Left ventricle myocardium inferior (tissue), 1 donor: ENCODE measurements around the gene WDFY4. TPM values are rescaled to one million over a fixed set of nuclear protein-coding genes. Genes with fewer than 3 reads are reported as not detected.

Experiments used
- DNase-seq: peaks from one replicate; pipeline ENCODE4 v3.0.0-alpha.2; 2020
- H3K27ac ChIP-seq: fragments of 200-600 bp; replicated peaks from 2 replicates; pipeline ENCODE4 v1.8.0; 2021
- H3K27me3 ChIP-seq: fragments of 200-600 bp; 2 replicates; pipeline ENCODE4 v1.8.0; 2021; ENCODE audit warnings: low read depth
- H3K36me3 ChIP-seq: fragments of 200-600 bp; 2 replicates; pipeline ENCODE4 v1.8.0; 2021
- H3K4me1 ChIP-seq: fragments of 200-600 bp; 2 replicates; pipeline ENCODE4 v1.8.0; 2021
- H3K4me3 ChIP-seq: fragments of 200-600 bp; 2 replicates; pipeline ENCODE4 v1.8.0; 2021; ENCODE audit warnings: mild to moderate bottlenecking, moderate library complexity
- H3K9me3 ChIP-seq: fragments of 200-600 bp; replicated peaks from 2 replicates; pipeline ENCODE4 v1.8.0; 2021
- intact Hi-C: fragments of 100-400 bp; cut with micrococcal nuclease; formaldehyde crosslinking; loops from one replicate; pipeline ENCODE4 v1.11.0; 2022
- total RNA-seq: library from RNA; stranded (reverse); fragmentation: NEBNext Ultra II Directional; extraction: Animal tissue kit (Norgen Biotek cat#: 25700); gene quantifications from one replicate; pipeline ENCODE4 v1.2.1, GENCODE V29; 2021
- TF ChIP-seq, protein P1 (sequence below): fragments of 200-600 bp; IDR thresholded peaks from 2 replicates; pipeline ENCODE4 v1.8.0; 2021; ENCODE audit warnings: antibody characterized with exemption, mild to moderate bottlenecking, borderline replicate concordance
- donor health status: DM: no; HTN: yes; CAD: no; lungs with severe emphysema.

WDFY4 gene
- total RNA-seq, 1 donor from 2014 or later, result 1.5 TPM

GRCh38 chr10:48685731-48686130, 1.1 kb downstream of the WDFY4 start:
- intact Hi-C loops, result no loop called here

GRCh38 chr10:48690791-48691660, 6.4 kb downstream of the WDFY4 start:
- peaks cover 9% of the 10 kb centered on the region for H3K4me1 ChIP-seq
- H3K36me3 ChIP-seq, result no peaks in the 10 kb centered on the region
- H3K4me3 ChIP-seq, result no peak overlapping the region
- H3K27ac ChIP-seq, result no peak overlapping the region
- no peak for DNase-seq
- intact Hi-C loops, result no loop called here
- no peaks in the 10 kb centered on the region for H3K9me3 ChIP-seq
- TF ChIP-seq, protein P1, sequence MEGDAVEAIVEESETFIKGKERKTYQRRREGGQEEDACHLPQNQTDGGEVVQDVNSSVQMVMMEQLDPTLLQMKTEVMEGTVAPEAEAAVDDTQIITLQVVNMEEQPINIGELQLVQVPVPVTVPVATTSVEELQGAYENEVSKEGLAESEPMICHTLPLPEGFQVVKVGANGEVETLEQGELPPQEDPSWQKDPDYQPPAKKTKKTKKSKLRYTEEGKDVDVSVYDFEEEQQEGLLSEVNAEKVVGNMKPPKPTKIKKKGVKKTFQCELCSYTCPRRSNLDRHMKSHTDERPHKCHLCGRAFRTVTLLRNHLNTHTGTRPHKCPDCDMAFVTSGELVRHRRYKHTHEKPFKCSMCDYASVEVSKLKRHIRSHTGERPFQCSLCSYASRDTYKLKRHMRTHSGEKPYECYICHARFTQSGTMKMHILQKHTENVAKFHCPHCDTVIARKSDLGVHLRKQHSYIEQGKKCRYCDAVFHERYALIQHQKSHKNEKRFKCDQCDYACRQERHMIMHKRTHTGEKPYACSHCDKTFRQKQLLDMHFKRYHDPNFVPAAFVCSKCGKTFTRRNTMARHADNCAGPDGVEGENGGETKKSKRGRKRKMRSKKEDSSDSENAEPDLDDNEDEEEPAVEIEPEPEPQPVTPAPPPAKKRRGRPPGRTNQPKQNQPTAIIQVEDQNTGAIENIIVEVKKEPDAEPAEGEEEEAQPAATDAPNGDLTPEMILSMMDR, result no peak
- H3K27me3 ChIP-seq, result no peaks in the 10 kb centered on the region

More at GRCh38 chr10:48685731-48686130, 1.1 kb downstream of the WDFY4 start:
- H3K4me1 ChIP-seq, result peaks cover 9% of the 10 kb centered on the region
- H3K27ac ChIP-seq, result no peak overlapping the region
- TF ChIP-seq, protein P1, result no peak
- H3K36me3 ChIP-seq, result no peaks in the 10 kb centered on the region
- H3K4me3 ChIP-seq, result peak overlapping the region; percentile 23
- no peaks in the 10 kb centered on the region for H3K27me3 ChIP-seq
- peaks cover 6% of the 10 kb centered on the region for H3K9me3 ChIP-seq
- no peak for DNase-seq

- intact Hi-C loops, result no loop called here
- Histone ChIP-seq H3K9me3 (no peaks in the 10 kb centered on the region), H3K4me3 (no peak overlapping the region), H3K27me3 (no peaks in the 10 kb centered on the region), H3K36me3 (no peaks in the 10 kb centered on the region), H3K4me1 (peaks cover 2% of the 10 kb centered on the region), H3K27ac (no peak overlapping the region)
- DNase-seq, result no peak
- TF ChIP-seq, protein P1, result no peak
These were observed 7.3 kb downstream of the WDFY4 start for GRCh38 chr10:48691812-48692528.

GRCh38 chr10:48692748-48693147, 8.1 kb downstream of the WDFY4 start:
- DNase-seq, result no peak
- TF ChIP-seq, protein P1, result no peak
- Histone ChIP-seq H3K27me3 (no peaks in the 10 kb centered on the region), H3K27ac (no peak overlapping the region), H3K9me3 (no peaks in the 10 kb centered on the region), H3K36me3 (no peaks in the 10 kb centered on the region), H3K4me1 (peaks cover 2% of the 10 kb centered on the region), H3K4me3 (no peak overlapping the region)
- intact Hi-C loops, result no loop called here

GRCh38 chr10:48693206-48693605, 8.5 kb downstream of the WDFY4 start:
- Histone ChIP-seq H3K36me3 (no peaks in the 10 kb centered on the region), H3K27me3 (no peaks in the 10 kb centered on the region), H3K4me3 (no peak overlapping the region), H3K9me3 (no peaks in the 10 kb centered on the region), H3K4me1 (peaks cover 4% of the 10 kb centered on the region), H3K27ac (no peak overlapping the region)
- intact Hi-C loops, result no loop called here
- DNase-seq, result no peak
- TF ChIP-seq, protein P1, result no peak
